RWPE2 (cell line): ENCODE data around the gene MYMK.

Experiments
- ATAC-seq: fragments of 200-7000 bp; cut with Tn5 transposase; 3 replicates; pipeline ENCODE4 v1.9.1; 2021; ENCODE audit warnings: low read depth
- DNase-seq: peaks from one replicate; pipeline ENCODE4 v3.0.0-alpha.2; 2020; ENCODE audit warnings: low spot score
- H3K27ac ChIP-seq: fragments of 450-650 bp; 2 replicates; pipeline ENCODE4 v1.5.1; 2017; ENCODE audit warnings: mild to moderate bottlenecking; ENCODE audit not compliant: poor library complexity, severe bottlenecking
- H3K27me3 ChIP-seq: fragments of 250-450 bp; sonication (Bioruptor Pico); 2 replicates; pipeline ENCODE4 v1.5.1; 2021; ENCODE audit warnings: mild to moderate bottlenecking, moderate library complexity; ENCODE audit not compliant: insufficient read depth, poor library complexity, severe bottlenecking
- H3K36me3 ChIP-seq: fragments of 250-450 bp; sonication (Bioruptor Pico); 2 replicates; pipeline ENCODE4 v1.5.1; 2020; ENCODE audit warnings: low read depth, mild to moderate bottlenecking, moderate library complexity
- H3K4me1 ChIP-seq: fragments of 250-450 bp; sonication (Bioruptor Pico); 2 replicates; pipeline ENCODE4 v1.5.1; 2021; ENCODE audit warnings: mild to moderate bottlenecking, moderate library complexity; ENCODE audit not compliant: insufficient read depth, poor library complexity, severe bottlenecking
- H3K4me3 ChIP-seq: fragments of 250-450 bp; sonication (Bioruptor Pico); 2 replicates; pipeline ENCODE4 v1.5.1; 2021; ENCODE audit warnings: mild to moderate bottlenecking, moderate library complexity; ENCODE audit not compliant: severe bottlenecking
- H3K9me3 ChIP-seq: fragments of 250-450 bp; sonication (Bioruptor Pico); 2 replicates; pipeline ENCODE4 v1.5.1; 2021; ENCODE audit warnings: mild to moderate bottlenecking, moderate library complexity; ENCODE audit not compliant: severe bottlenecking
- CTCF ChIP-seq: fragments of 450-650 bp; IDR thresholded peaks from one replicate; pipeline ENCODE4 v1.5.1; 2017; ENCODE audit warnings: mild to moderate bottlenecking, moderate library complexity; ENCODE audit not compliant: poor library complexity, severe bottlenecking

The MYMK gene

GRCh38 chr9:133478851-133479711 is 45.7 kb downstream of the MYMK start, which contains the start of gene SLC2A6:
SLC2A6 (minus strand) TSS chr9:133479099; CDS start chr9:133479059, 40 bp downstream.
- Histone ChIP-seq H3K27me3 (no peaks in the 10 kb centered on the region), H3K4me3 (peak within 1 kb of the TSS; percentile 53), H3K9me3 (no peaks in the 10 kb centered on the region), H3K27ac (peak within 1 kb of the TSS; percentile 45), H3K36me3 (peaks cover 27% of the 10 kb centered on the region), H3K4me1 (no peaks in the 10 kb centered on the region)
- ATAC-seq (peak; percentile 98), DNase-seq (no peak)
- no peak for TF ChIP-seq CTCF

GRCh38 chr9:133477992-133478850 is 46.5 kb downstream of the MYMK start:
- Histone ChIP-seq H3K9me3 (no peaks in the 10 kb centered on the region), H3K36me3 (peaks cover 27% of the 10 kb centered on the region), H3K27me3 (no peaks in the 10 kb centered on the region), H3K27ac (peak overlapping the region; percentile 45), H3K4me3 (peak overlapping the region; percentile 53), H3K4me1 (no peaks in the 10 kb centered on the region)
- DNase-seq (no peak), ATAC-seq (peak; percentile 20)
- no peak for TF ChIP-seq CTCF

- H3K27me3 ChIP-seq = no peaks in the 10 kb centered on the region
- peaks cover 27% of the 10 kb centered on the region for H3K36me3 ChIP-seq
- no peaks in the 10 kb centered on the region for H3K4me1 ChIP-seq
- no peaks in the 10 kb centered on the region for H3K9me3 ChIP-seq
- TF ChIP-seq CTCF = no peak
- ATAC-seq (no peak), DNase-seq (no peak)
- H3K4me3 ChIP-seq = no peak overlapping the region
- H3K27ac ChIP-seq = no peak overlapping the region
Measured at GRCh38 chr9:133477461-133477860, 47.3 kb downstream of the MYMK start.

GRCh38 chr9:133476941-133477340 is 47.8 kb downstream of the MYMK start:
- H3K4me3 ChIP-seq = no peak overlapping the region
- TF ChIP-seq CTCF = no peak
- H3K27me3 ChIP-seq = no peaks in the 10 kb centered on the region
- H3K9me3 ChIP-seq = no peaks in the 10 kb centered on the region
- H3K27ac ChIP-seq = no peak overlapping the region
- DNase-seq (no peak), ATAC-seq (no peak)
- H3K36me3 ChIP-seq = peaks cover 27% of the 10 kb centered on the region
- H3K4me1 ChIP-seq = no peaks in the 10 kb centered on the region
